HG02885 (cell line): ENCODE measurements around the gene GPR25.

Experiments used
- ATAC-seq: cut with Tn5 transposase; IDR thresholded peaks from one replicate; pipeline ENCODE4 v1.9.1; 2021; ENCODE audit warnings: mild to moderate bottlenecking; ENCODE audit not compliant: unreplicated experiment, poor library complexity

Gene GPR25

DNA sequence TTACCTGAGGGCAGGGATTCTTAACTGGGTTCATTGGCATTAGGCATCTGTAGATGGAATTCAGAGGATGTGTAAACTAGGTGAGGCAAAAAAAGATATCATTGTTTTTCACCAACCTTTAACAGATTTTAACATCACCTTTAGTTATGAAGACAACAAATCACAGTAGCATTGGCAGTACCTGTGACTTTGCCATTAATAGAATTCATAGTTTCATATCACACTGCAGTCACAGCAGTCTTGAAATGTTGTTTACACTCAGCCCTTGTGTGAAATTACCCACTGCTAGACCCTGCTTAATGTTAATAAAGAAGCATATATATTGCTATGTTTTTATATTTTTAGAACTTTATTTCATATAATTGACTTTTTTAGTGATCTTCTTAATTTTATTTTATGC lies 20.2 kb downstream of the GPR25 start:
- ATAC-seq, result no peak

DNA sequence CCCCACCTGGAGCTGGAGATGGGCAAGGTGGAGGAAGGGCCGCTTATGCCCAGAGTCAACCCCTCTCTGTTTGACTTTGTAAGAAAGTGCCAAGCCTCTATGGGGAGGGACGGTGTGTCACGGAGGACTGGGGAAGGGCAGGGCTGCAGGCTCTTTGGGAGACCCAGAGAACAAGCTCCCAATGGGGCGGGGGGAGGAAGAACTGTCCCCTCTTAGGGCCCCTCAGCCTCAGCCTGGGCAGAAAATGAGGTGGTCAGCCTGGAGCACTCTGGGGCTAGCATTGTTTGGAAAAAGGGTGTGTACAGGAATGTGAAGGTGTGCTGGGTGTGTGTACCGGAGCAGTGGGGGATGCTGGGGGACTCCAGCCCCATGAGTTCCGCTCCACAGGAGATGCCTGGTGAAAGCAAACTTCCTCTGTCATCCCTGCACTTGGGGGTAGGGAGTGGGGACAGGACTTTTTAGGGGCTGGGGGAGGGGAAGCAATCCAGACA lies 20.7 kb downstream of the GPR25 start:
- ATAC-seq, result no peak

DNA sequence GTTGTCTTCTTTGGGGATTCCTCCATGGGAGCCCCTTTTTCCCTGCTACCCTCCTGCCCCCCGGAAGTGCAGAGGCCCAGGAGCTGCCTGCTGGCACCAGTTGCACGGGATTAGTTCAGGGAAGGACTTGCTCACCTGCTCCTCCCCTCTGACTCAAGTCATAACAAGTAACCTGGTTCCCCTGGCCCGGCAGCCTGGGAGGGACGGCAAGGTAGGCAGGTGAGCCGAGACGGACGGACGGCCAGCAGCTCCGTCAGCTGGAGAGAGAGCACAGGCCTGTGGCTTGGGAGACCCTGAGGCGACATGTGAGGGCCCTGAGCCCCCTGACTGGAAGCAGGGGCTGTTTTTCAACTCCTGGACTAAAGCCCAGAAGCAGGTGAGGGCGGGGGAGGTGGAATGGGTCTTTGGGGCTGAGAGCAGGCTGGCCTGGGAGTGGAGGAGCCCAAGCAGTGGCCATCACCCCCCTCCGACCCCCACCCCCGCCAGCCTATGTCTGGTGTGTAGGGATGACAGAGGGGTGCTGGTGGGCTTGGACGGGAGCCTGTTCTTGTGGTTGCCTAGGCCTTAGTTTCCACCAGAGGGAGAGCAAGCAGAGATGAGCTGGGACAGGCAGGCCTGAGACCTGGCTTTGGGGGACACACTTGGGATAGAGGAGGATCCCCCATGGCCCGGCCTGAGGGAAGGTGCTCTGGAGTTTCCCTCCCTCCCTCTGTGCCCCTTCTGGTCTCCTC lies 22.1 kb downstream of the GPR25 start, which contains the start of gene INAVA:
TSS of gene INAVA (plus strand) at position 189 of the 731 bp plus-strand sequence. CDS start 3,501 bp downstream, outside the sequence.
- no peak for ATAC-seq

DNA sequence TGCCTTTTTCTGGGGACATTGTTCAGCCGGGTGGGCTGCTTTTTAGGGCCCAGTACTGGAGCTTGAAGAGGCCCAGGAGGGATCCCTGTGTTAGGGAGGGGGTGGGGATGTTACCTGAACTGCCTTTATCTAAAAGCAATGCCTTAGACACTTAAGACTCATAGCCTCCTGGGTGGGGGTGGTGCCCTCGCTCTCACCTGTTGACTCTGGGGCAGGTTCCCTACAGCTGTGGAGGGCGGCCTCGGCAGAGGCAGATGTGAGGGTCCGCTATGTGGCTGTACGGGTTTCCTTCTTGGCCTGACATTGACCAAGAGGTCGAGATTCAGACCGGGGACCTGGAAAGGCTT lies 22.6 kb downstream of the GPR25 start:
- ATAC-seq, result no peak

DNA sequence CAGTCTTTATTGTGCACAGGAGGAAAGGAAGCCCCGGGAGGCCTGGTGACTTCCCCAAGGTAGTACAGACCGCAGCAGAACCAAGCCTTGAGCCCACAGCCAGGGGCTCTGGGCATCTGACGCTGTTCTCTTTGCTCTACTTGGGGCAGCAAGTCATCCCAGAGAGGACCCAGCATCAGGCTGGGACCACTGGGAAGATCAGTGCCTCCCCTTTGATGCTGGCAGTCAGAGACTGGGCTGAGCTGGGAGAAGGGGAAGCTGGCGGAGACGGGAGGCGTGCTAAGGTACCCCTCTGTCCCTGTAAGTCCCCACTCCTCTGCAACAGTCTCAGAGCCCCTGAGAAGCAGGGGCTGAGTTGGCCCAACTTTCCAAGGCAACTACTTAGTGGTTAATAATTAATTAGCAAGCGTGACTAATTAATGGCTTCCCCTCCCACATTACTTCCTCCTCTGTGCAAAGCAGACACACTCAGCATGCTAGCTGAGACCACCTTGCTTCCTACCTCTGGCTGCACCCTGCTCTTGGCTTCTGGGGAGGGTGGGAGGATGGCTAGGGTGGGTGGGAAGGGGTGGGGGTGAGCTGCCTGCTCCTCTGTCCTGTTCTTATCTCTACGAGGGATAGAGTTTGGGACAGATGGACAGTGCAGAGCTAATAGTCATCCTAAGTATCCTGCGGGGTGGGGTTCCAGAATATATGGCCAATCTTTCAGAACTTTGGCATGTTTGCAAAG lies 23.2 kb downstream of the GPR25 start:
- ATAC-seq, result no peak

DNA sequence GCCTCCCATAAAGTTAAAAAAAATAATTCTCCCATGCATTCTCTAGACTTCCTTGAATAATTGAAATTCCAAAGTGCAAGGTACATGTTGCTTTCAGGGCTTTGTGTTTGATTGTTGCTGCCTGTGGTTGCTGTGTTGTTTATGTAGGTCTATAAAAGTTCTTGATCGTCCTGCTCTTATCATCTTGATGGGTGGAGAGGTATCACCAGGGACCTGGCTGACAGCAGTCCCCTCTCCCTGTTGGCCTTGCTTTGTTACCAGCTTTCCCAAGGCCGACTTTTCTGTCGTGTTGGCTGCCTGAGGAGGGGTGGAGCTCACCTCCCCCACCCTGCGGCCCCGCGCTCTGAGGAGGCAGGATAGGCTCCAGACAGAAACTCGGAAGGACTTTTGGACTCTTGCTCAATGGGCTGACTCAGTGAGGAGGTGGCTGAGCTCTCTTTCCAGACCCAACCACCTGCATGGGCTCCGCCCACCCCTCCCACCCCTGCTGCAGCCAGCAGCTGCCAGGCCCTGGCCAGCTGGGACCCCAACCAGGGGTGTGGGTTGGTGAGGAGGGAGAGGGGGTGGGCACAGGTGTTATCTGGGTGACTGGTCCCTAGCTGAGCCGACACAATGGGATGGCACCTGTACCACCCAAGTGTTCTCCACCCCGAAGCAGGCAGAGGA lies 23.9 kb downstream of the GPR25 start:
- no peak for ATAC-seq

DNA sequence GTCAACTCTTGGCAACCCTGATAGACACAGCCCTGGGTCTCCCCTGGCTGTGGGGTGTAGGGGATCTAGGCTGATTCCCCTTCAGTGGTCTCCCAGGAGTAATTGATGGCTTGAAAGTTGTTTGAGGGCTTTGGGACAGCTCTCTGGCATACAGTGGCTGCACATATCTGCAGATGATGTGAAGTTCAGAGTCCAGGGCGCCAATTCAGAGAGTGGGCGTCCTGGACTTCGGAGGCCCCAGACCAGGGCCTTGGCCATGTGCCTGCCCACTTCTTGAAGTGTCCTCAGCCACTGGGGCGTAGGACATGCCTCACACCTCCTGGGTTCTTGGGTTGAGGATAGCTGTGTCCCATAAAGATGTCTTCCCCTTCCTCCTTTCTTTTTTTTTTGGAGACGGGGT lies 24.5 kb downstream of the GPR25 start:
- ATAC-seq, result no peak

DNA sequence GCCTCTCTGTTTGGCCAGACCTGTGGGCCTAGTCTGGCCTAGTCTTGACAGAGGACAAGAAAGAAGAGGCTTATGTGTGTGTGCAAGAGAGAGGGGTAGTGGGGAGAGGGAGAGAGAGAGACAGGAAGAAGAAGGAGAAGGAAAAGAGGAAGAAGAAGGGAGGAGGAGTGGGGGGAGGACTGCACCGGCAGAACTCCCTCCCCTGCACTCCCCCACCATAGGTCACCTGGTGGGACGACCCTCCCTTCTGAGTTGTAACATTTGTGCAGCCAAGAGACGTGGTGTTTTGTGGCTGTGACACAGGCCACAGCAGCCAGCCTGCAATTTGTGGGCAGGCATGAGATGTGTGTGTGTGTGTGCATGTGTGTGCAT lies 26.2 kb downstream of the GPR25 start:
- no peak for ATAC-seq

DNA sequence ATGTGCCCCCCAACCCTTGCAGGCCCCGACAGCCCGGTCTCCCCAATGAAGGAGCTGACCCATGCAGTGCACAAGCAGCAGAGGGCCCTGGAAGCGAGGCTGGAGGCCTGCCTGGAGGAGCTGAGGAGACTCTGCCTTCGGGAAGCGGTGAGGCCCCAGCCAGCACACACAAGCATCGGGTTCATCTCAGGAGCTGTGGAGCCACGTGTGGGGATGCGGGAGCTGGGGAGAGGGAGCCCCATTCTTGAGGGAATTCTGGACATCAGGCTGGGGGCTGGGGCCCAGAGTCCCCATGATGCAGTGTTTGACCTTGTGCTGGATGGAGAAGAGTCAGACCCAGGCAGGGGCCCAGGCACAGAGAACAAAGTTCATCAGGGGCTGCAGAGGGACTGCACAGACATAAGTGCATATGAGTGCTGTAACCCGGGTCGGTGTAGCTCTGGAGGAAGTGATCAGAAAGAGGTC lies 26.7 kb downstream of the GPR25 start:
- no peak for ATAC-seq

DNA sequence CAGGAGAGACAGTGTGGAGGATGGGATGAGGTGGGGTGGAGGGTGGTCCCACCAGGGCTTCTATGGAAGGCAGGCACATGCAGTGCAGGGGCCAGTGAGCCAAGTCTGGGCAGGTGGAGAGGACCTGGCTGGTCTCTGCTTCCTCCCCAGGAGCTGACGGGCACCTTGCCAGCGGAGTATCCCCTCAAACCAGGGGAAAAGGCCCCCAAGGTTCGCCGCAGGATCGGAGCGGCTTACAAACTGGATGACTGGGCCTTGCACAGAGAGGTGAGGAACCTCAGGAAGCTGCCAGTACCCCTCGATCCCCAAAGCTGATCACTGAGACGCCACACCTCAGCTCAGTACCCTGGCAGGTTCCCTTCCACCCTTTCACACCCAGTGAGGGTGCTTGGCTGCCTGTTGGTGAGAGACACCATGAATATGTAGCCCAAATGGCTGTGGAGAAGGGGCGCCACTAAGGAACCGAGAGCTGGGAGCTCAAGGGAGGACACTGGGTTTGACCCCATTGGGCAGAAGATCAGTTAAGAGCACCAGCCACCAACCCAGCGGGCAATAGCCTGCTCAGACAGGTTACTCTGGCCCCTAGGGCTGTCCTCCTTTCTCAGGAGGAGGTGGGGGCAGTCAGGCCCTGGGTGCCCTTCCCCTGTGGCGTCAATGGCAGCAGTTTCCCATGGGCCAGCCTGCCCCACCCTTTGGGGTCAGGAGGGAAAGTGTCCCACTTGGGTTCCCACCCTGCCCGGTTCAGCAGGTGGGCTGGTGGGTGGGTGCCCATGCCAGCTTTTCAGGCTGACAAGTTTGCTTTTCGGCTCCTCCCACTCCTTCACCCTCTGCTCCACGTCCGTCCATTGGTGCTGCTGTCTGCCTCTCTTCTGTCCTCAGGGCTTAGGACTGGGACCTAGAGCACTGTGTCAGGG lies 27.4 kb downstream of the GPR25 start:
- no peak for ATAC-seq

DNA sequence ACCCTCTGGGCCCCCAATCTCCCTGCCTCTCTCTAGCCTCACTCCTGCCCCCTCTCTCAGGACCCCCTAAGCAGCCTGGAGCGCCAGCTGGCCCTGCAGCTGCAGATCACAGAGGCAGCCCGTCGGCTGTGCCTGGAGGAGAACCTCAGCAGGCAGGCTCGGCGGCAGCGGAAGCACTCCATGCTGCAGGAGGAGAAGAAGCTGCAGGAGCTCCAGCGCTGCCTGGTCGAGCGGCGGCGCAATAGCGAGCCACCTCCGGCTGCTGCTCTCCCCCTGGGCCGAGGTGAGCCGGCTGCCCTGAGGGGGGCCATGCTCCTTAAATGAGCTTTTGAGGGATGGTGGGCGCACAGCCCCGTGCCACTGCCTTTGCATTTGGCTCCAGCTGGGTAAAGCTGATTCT lies 28.1 kb downstream of the GPR25 start:
- ATAC-seq, result no peak

DNA sequence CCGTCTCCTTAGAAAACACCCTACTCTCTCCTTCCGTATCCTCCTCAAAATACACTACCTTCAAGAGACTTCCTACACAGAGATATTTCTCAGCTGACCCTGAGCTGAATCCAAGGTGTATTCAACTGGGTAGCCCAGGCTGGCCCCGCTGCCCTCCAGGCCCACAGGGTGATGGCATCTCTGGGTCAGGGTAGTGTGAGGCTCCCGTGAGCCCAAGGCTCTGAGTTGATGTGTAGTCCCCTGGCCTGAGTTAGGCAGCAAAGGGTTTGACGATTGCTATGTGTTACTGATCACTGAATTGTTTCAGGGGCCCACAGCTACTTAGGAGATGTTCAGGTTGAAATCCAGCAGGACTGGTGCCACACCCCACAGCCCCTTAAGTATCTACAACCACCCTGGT lies 28.6 kb downstream of the GPR25 start:
- ATAC-seq, result no peak

DNA sequence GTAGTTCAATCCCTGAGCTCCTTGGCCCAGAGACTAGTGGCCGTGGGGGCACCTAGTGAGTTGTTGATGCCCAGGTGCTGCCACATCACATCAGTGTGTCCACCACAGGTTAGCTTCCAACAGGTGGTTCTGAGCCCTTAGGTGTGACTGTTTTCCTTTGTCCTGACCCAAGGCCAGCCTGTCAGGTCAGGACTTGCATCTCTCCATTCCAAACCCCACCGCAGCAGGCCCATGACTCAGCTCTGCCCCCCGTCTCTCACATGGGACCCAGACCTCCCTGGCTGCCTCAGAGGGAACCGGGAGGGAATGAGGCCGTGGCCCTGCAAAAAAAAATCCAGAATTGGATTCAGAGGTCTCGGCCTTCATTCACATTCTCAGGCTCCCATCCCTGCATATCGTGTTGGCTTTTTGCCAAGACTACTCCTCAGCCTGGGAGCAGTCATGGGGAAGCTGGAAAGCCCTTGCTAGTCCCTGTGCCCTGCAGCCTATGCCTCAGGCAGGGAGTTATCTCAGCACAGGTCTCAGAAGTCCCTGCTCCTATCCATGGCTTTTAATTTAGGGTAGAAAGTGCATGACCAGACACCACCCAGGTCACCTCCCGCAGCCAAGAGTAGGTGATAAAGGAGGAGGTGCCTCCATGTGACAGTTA lies 29.1 kb downstream of the GPR25 start:
- no peak for ATAC-seq

DNA sequence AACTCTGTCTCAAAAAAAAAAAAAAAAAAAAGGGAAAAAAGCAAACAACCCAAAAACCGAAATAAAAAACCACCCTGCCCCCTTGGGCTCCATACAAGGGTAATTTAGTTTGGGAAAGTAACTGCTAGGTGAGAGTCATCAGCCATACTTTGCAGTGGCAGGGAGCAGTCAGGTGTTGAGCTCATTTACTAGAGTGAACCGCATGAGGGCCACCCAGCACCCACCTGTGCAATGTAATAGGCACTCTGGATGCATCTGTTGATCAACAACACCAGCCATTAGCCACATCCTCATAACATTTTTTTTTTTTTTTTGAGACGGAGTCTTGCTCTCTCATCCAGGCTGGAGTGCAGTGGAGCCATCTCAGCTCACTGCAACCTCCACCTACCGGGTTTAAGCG lies 31.0 kb downstream of the GPR25 start:
- ATAC-seq, result no peak

DNA sequence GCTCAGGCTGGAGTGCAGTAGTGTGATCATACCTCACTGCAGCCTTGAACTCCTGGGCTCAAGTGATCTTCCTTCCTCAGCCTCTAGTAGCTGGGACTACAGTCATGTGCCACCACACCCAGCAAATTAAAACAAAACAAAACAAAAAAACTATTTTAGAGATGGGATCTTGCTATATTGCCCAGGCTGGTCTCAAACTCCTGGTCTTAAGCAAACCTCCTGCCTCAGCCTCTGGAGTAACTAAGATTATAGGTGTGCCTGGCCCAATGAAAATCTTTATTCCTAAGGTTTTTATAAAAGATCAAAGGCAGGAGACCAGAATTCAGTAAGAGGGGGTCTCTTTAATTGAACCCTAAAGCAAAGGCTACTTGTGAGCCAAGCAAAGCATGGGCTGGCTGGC lies 32.0 kb downstream of the GPR25 start:
- ATAC-seq, result no peak

DNA sequence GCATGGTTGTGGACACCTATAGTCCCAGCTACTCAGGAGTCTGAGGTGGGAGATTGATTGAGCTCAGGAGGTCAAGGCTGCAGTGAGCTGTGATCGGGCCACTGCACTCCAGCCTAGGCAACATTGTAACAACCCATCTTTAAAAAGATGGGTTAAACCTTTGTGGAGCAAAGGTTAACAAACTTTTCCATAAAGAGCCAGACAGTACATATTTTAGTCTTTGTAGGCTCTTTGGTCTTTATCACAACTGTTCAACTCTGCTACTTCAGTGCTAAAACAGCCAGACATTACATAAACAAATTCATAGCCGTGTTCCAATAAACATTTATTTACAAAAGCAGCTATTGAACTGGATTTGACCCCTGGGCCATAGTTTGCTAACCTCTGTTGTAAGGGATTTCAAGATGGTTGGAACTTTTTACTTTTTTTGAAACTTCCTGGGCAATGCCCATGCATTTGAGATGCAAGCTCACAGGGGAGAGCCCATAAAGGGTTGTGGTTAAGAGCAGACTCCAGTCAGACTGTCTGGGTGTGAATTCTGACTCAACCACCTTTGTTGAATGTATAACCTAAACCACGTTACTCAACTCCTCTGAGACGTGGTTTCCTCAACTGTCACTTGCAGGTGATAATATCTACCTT lies 32.8 kb downstream of the GPR25 start:
- peak; percentile 65 for ATAC-seq

DNA sequence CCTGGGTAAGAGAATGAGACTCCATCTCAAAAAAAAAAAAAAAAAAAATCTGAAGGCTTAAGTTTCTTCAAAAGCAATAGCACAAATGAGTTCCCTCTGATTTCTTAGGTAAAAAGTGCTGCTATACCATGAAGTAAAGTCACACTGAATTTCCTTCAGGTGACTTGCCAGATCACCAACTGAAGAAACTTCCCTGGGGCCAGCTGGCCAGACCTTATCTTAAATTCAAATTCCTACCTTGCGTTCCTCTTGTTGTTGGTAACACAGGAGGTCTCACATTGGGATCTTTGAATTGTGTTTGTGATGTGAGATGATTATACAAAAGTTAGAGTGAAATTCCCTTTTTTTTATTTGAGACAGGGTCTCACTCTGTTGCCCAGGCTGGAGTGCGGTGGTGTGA lies 33.7 kb downstream of the GPR25 start:
- ATAC-seq, result no peak

DNA sequence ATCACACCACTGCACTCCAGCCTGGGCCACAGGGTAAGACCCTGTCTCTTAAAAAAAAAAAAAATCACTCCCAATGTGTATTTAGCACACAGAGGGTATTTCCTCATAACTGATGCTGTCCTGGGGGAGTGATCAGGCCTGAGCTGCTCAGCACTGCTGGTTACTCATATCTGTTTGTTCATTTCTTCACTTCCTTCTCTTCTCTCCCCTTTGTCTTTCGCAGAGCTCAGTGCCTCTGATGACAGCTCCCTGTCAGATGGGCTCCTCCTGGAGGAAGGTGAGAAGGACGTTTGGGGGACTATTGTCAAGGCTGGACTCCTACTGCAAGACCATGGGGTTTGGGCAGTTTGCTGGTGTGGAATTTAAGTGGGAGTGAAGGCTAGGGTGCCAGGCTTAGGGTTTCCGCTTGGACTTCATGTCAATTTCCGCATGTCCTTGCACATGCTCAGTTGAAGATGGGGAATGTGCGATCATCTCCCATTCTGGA lies 34.9 kb downstream of the GPR25 start:
- peak; percentile 80 for ATAC-seq

DNA sequence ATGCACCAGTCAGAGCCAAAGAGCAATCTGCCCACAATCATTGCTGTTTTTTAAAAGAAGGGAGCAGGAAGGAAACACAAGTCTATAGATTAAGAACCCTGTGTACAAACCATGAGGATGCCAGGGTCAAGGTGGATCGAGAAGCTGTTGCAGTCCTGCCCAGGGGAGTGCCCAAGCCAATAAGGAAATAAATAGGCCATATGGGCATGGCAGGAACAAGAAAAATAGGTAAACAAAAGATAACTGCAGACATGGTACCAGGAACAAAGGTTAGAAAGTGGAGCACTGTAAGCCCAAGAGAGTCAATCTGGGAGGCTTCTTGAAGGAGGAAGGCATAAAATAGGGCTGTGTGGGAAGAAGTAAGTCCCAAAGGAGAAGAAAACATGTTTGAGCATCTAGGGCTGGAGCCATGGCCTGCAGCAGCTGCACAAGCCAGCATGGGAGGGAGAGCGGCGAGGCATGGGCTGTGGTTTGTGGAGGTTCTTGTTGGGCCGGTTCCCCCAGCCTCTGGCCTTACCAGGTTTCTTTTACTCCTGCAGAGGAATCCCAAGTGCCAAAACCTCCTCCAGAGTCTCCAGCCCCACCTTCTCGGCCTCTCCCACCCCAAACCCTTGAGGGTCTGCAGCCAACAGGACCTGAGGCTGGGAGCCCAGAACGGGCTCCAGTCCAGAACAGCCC lies 35.5 kb downstream of the GPR25 start:
- ATAC-seq, result no peak
